Measurements from ENCODE around the gene PHACTR1. TPM values are rescaled to one million over a fixed set of nuclear protein-coding genes. Genes with fewer than 3 reads are reported as not detected.

Gene PHACTR1
- total RNA-seq, 1 donor from 2014 or later = 1.0 TPM

DNA sequence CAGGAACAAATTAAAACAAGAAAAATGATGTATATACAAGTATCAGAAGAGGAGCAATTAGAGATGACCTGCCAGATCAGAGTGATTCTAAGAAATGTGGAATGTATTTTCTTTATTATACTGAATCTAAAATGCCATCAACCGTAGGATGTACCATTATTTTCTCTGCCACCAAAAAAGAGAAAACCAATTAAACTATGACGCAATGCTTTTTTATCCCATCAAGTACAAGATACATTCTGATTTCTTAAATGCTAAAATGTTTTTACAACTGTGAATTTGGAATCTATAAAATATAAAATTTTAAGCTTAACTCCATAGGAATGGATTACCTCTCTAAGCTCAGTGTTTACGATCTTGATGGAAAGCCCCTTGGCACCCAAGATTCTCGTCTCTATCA is 85.9 kb downstream of the PHACTR1 start:
- DNase-seq (ENCODE audit: low read depth in 2 of 2) = no peak

DNA sequence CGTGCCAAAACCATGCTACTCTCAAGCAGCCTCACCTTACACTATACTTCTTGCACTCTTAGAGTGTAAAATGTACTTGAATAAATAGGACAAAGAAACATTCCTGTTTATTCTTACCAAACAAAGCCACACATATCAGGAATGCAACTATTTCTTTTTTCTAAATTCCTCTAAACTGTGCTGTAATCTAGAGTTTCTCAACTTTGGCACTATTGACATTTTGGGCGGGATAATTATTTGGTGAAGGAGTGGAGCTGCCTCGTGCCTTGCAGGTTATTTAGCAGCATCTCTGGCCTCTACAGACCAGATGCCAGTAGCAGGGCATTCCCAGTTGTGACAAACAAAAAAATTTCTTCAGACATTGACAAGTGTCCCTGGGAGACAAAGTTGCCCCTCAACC is 86.9 kb downstream of the PHACTR1 start:
- DNase-seq (ENCODE audit: low read depth in 2 of 2) = no peak

DNA sequence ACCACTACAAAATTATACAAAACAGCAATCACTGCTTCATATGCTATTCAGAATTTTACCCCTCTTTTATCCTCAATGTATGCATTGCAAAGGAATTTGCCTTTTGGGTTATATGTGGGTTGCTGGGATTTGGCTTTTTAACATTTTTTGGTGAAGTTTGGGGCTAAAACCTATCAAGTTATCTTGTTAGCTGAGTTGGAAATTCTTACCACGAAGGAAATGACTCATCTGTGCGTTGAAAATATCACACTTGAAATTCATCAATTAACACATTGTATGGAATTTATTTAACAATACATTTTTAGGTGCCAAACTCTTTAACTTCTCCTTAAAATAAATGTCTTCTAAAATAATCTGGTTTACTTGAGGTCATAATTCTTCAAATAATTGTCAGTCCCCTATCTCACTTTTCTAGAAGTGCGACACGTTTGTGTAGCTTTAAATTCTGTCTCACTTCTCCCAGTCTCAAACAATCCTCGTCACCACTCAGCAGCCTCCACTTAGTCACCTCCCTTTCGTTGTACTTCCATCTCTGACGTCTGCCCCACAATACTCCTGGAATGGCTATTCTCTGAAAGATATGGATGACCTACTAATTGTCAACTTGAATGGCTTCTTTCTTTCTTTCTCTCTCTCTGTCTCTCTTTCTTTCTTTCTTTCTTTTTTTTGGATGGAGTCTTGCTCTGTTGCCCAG is 88.5 kb downstream of the PHACTR1 start:
- no peak for DNase-seq (ENCODE audit: low read depth in 2 of 2)

DNA sequence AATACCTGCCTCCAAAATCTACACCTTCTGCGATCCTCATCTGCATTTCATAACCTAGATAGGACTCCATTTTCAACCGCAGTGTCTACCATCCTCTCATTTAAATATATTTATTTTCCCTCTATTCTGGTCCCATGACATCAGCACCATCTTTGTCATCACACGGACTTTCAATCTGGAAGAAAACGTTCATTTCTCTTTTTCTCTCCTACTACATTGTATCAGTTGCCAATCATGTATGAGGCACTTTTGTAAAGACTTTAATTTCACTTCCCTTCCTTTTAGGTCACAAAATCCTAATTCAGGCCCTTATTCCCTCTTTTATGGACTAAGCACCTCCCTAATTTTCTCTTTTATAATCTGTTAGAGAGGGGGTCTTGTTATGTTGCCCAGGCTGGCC is 89.6 kb downstream of the PHACTR1 start:
- DNase-seq (ENCODE audit: low read depth in 2 of 2) = no peak

DNA sequence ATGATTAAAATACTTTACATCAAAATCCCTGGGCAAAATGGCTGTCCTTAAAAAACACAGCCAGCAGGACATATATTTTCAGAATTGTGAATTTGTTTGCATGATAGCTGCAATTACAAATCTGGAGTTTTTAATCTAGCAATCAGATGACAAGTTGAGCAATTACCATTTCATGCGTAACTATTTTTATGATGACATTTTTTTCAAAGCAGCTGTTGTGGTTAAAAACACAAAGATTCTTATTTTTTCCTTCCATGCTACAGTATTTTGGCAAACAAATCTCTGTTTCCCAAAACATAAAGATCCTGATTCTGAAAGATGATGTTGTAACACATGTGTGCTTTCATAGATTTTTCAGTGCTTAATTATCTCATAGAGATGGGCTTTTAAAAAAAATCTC is 90.2 kb downstream of the PHACTR1 start:
- DNase-seq (ENCODE audit: low read depth in 2 of 2) = no peak

DNA sequence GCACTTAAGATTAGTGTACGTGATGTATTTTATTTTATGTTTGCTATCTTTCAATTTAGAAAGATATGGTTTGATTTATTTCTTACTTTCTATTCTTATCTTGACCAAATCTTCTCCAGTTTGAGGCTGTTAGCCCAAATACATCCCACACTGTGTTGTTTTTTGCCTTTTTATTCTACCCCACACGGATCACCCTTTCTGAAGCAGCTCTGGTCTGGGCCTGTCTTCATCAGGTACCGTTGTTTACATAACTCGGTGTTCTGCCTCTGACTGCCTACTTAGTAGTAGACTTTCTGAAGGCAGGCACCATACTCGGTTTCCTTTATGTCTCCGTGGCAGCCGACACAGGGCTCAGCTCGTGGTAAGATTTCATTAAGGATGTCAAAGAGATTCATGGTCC is 95.0 kb downstream of the PHACTR1 start:
- no peak for DNase-seq (ENCODE audit: low read depth in 2 of 2)

DNA sequence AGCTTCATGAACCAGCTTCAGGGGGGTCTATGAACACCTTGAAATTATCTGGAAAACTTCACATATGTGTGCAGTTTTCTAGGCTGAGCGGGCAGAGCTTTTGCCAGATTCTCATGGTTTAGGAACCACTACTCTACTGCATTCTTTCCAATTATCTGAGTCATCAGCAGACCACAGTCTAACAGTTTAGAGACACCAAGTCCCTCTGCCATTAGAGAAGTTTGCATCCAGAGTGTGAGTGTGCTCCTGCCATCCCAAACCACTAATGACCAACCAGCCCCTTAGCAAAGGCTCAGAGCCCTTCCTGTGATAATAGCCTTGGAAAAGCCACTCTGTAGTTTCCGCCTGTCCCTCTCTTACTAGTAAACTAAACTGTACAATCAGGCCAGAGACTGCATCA is 96.8 kb downstream of the PHACTR1 start:
- no peak for DNase-seq (ENCODE audit: low read depth in 2 of 2)

DNA sequence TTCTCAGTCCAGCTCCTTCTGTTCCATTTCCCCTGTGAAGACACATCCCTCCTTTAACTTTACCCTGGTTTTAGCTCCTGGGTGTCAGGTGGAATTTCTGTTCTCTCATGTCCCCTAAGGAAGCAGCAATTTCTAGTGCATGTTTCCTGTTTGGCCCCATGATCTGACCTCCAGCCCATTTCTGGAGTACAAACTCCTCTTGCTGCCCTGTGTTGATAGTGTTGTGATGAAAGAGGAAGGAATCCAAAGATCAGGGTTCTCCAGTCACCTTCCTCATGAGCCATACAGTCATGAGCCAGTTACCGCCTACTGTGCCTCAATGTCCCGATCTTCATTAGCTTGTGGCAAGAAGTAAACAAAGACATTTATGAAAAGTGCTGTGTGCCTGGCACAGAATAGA is 97.4 kb downstream of the PHACTR1 start:
- no peak for DNase-seq (ENCODE audit: low read depth in 2 of 2)

DNA sequence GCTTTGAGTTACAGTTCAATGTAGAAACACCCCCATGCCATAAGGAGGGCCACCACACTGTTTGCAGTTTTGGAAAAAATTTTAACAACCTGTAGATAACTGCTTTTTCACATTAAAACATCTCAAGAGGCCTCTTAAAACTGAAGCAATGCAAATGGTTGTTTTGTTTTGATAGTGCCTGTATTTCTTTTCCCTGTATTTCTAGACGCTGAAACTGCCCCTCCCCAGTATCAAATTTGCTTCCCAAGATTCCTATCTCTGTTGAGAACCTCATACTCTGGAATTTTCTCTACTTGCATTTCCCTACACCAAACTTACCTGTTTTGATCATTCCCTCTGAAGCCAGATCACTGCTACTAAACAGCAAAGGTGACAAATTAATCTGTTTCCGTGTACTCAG is 98.5 kb downstream of the PHACTR1 start:
- no peak for DNase-seq (ENCODE audit: low read depth in 2 of 2)

DNA sequence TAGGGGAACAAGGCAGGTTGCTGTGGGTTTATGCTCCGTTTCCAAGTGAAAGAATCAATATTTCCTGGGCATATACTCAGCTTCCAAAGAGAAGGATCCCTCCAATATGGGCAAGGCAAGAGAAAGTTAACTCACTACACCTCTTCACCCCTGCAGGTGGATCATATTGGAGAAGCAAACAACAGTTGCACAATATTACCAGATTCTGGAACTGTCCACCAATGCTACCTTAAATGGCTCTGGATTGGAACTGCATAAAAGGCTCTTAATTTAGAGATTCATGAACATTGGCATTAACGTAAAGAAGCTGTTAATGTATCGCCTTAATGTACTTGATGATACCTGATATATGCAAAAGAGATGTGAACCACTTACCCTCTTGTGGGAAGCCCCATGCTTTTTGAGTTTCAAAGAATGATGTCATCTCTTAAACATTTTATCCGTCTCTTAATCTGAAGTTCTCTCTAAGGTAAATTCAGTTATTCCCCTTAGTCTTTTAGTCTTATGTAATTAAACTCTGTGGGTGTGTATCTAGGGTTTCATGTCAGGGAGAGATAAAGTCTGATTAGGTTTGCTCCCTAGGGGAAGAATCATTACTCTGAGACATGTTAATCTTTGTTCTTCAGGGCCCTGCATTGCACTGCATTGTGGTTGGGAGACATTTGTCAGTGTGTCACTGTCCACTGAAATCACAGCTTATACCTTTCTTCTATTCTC is 99.5 kb downstream of the PHACTR1 start:
- no peak for DNase-seq (ENCODE audit: low read depth in 2 of 2)

DNA sequence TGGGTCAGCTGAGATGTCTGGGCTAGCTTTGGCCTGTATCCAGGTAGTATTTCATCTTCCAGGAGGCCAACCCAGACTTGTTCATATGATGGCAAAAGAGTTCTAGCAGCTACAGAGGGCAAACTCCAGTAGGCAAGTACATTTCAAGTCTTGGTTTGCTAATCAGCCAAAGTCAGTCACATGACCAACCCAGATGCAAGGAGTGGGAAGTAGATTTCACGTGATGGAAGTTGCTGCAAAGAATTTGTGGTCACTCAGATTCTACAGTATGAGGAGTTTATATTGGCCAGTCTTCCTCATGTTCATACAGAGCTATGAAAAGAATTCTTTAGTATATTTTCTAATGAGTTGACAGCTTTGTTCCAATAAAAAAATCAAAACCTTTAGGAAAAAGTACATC is 101.8 kb downstream of the PHACTR1 start:
- no peak for DNase-seq (ENCODE audit: low read depth in 2 of 2)

DNA sequence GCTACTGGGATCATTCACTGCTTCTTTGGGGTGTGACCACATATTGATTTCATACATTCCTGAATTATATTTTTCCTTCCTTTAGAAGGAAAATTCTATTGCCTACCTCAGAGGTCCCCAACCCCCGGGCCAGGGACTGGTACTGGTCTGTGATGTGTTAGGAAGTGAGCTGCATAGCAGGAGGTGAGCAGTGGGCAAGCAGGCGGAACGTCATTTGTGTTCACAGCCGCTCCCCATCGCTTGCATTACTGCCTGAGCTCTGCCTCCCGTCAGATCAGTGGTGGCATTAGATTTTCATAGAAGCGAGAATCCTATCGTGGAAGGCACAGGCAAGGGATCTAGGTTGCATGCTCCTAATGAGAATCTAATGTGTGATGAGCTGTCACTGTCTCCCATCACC is 107.3 kb downstream of the PHACTR1 start:
- no peak for DNase-seq (ENCODE audit: low read depth in 2 of 2)

DNA sequence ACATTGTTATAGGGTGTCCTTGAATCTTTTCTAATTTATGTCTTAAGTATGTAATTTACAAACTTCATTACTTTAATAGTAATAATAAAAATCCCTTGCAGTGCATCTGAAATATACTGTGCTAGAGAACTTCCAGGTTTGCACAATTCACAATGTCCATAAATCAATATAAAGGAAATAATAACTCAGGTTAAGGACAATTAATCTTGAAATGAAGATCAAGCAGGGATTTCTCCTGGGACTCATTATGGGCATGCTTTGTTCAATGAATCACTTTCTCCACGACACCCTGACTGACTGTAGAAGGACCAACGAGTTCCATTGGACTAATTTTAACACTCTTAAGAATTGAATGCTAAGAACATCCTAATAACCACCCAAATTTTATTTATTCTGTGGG is 110.0 kb downstream of the PHACTR1 start:
- no peak for DNase-seq (ENCODE audit: low read depth in 2 of 2)

DNA sequence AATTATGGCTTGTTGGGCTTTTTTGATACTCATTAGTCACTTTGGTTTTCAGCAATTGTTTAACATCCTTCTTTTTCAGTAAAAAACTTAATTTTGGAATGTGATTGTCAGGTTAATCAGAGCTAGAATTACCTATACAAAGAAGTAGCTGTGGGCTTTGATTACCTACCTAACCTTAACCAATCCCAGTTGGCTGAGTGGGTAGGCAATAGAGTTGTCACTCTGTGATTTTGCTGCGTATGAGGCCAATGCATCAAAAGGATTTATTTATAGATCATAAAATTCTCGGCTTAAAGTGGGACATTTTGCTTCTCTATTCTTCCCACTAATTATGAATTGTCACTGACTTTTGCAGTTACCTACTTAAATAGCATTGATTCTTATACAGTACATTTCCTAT is 111.4 kb downstream of the PHACTR1 start:
- no peak for DNase-seq (ENCODE audit: low read depth in 2 of 2)

DNA sequence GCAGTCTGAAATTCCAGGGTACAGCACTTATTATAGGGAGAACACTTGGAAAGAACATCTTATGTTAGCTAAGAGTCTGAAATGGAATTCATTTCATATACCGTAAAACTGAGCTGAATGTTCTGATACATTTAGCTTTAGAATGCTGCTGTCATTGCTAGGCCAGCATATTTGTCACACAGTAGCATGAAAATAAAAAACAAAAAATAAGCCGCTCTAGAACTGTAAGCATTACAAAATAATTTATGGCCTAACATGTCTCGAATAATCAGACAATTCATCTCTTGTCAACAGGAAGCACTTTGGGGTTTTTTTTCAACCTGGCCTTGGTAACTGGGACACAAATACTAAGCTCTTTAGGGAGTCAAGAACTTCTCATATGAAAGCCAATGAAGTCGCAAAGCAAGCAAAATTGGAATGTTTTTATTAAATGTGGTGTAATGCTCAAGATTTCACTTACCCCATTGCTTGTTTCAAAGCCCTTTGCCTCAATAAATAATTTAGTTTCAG is 115.7 kb downstream of the PHACTR1 start:
- DNase-seq (ENCODE audit: low read depth in 2 of 2) = no peak

DNA sequence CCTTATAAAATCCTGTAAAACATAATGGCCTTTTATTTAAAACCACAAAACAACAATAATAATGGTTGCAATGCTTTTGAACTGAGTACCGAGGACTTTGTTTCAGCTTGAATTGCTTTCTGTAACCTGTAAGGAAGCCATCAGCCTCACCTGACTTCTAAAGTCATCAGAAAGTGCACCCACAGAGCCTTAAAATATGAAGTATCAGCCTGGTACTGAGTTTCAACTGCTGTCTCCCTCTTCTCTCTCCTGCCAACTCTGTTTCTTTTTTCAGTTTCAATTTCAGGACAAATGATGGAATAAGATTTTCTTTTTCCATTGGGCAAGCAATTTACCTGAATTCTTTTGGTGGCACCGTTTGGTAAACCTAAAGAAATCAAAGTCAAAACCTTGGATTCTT is 119.4 kb downstream of the PHACTR1 start:
- no peak for DNase-seq (ENCODE audit: low read depth in 2 of 2)

DNA sequence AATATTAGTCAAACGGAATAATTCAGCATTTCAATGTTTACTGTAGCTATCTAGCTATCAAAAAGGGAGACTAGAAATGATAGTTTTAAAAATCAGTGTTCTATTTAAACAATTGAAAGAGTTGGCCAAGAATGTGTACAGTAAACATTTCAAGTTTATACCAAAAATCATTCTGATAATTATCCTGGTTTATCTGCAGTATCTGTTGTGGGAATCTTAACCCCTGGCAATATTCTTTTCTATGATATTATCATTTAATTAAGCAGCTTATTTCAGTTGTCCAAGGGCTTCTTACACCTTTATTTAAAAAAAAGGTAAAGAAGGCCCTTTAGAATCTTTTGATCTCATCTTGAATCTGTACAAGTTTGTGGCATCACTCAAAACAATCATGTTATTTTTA is 125.1 kb downstream of the PHACTR1 start:
- no peak for DNase-seq (ENCODE audit: low read depth in 2 of 2)

DNA sequence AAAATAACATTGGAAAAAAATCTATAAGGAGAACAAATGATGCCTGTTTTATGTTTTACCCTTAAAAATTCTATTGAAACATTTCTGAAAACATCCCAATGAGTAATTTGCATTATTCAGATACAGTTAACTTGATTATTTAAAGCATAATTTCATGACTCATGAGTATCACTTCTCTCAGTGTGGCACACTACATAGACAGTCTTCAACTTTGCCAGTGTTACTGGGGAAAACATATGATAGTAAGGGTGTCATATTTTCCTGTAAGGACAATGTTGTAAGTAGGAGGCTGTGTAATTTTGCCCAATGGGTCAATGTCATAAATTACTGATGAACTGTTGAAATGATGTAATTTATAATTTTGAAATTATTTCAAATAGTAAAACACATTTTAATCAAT is 125.5 kb downstream of the PHACTR1 start:
- DNase-seq (ENCODE audit: low read depth in 2 of 2) = no peak

DNA sequence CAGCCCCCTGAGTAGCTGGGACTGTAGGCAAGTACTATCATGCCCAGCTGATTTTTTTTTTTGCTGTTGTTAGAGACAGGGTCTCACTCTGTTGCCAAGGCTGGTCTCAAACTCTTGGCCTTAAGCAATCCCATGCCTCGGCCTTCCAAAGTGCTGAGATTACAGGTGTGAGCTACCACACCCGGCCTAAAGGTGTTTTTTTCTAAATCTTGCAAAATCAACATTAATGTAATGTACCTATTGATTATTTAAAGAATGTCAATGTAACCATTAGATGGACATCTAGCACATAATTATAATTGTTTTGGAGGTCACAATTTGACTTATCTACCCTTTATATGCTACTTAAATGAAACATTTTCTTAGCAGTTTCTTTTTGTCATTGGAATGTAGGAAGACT is 126.1 kb downstream of the PHACTR1 start:
- DNase-seq (ENCODE audit: low read depth in 2 of 2) = no peak

DNA sequence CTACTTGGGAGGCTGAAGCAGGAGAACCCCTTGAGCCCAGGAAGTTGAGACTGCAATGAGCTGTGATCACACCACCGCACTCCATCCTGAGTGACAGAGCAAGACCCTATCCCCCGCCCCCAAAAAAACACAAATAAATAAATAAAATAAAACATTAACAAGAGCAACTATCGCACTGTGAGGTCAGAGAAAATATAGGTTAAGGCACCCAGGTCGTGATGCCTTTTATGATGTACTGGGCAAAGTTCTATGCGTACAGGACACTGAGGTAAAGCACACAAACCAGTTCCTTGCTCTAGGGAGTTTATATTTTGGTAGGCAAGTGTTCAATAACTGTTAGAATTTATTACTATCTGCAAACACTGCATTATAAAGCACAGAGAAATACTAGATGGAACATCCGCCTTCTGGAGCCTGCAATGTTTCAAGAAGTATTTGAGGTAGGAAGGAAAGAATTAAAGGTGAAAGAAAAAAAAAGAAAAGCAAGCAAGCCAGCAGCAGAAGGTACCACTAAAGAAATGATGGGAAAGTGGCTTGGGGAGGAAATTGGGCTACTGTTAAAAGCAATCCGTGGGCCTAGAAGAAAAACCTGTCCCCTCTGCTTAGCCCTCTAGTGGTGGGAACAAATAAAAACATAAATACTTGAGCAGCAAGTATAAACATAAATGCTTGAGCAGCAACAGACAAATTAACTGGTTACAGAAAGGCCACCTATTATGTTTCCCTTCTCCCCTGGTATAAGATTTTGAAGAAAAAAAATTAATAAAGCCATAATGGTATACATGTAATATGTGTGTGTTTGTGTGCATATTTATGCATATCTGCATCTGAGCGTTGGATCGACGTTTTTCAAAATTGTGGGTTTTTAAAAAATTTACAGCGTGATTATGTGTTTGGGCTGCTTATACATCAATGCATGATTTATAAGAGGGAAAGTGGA is 128.0 kb downstream of the PHACTR1 start:
- DNase-seq (ENCODE audit: low read depth in 2 of 2) = peak; percentile 2 to 22

DNA sequence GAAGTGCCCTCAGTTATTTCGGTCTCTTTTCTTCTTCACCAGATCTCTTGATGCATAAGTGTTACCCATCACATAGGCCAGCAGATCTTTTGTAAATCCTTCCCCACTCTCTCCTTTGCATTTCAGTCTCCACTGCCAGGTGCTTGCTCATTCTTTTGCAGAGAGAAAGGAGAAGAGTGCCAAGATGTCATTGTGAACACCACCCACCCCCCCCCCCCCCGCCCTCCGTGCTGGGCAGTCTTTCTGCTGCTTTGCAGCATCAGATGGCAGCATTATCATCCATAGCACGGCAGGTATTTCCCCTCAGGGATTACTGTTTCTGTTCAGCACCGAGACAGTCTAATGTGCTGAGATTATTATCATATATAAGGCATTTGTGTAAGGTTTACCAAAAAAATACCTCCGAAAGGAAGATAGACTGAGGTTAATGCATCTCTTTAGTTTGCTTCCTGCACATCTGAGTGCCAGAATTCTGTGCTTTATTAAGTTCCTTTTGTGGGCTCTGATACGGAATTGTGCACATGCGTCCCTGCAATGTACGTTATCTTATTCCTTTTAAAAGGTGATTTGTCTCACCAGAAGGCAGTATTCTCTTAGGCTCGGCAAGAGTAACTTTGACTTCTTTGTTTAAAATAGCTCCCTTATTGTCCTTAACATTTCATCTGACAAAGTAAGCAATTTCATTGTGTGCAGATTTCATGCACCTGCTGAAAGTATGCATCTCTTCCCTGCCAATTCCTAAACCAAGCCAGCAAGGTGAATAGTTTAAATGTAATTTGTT is 128.8 kb downstream of the PHACTR1 start:
- DNase-seq (ENCODE audit: low read depth in 2 of 2) = no peak

Data from dermis microvascular lymphatic vessel endothelial cell (primary cell).